H54 (cell line): ENCODE results near the gene LDLRAP1.
A peak's percentile ranks its signal among the peaks of the same experiment; 100 is the strongest.

ENCODE experiments used
- DNase-seq: peaks from one replicate; pipeline ENCODE4 v3.0.0; 2011; ENCODE audit warnings: low spot score, mixed read lengths; ENCODE audit not compliant: insufficient read length
- FAIRE-seq: peaks from 3 replicates; lab custom pipeline; 2011; peaks lifted over from hg19 to GRCh38; lab: Jason Lieb, UNC
- POLR2A ChIP-seq: IDR thresholded peaks from 2 replicates; pipeline ENCODE4 v1.6.1; 2011; ENCODE audit warnings: low read depth, mild to moderate bottlenecking, low read length

Gene LDLRAP1

DNA sequence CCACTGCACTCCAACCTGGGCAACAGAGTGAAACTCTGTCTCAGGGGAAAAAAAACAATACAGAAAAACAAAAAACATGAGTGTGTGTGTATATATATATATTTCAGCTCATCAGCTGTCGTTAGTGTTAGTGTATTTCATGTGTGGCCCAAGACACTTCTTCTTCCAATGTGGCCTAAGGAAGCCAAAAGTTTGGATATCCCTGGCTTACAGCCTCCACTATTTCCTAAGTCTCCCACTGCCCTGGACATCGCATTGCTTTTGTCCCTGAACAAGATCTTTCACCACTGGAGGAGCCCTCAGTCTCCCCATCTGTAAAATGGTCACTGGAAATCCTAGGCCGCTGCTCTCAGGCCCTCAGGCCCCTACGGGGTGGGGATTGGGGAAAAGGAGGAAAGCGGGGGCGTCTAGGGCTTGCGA is 391 bp upstream of the LDLRAP1 start:
- no peak for DNase-seq
- no peak for TF ChIP-seq POLR2A
- FAIRE-seq = no peak

DNA sequence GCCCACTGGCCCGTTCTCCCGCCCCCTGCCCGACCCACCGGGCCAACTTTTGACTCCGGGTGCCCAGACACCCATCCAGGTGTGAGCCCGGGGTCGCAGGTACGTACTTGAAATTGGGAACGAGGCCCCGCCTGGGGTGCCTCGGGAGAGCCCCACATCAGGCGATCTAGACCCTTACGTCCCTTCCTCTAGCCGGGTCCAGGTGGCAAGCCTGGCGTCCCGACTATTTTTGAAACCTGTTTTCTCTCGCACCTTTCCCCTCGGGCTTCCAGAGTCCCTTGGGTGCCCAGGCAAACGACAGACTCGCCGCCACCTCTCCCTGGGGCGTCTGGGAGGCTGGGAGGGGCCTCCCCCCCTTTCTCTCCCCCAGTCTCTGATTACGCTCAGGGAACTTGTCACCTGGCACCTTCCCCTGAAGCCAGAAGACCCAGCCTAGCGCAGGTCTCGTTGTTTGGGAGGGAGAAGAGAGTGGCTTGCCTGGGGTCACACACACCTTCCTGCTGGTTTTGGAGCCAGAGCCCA is 898 bp downstream of the LDLRAP1 start:
- no peak for TF ChIP-seq POLR2A
- DNase-seq = no peak
- FAIRE-seq = no peak

DNA sequence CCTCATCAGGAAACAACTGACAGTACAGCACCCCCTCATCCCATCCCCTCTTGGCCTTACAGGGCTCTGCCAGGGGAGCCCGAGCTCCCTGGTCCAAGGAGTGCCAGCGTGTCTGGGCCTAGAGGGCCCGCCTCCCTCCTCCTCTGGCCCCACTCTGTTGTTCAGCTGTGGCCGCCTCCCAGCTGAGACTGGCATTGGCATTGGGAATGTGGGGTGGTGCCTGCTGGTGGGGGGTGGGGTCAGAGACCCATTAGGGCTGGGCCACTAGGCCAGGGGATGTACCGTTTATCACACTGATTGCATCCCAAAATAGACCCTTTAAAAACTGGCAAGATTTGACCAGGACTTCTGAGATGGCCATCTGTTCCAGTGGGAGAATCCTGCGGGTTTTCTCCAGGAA is 1.4 kb downstream of the LDLRAP1 start:
- TF ChIP-seq POLR2A = no peak
- FAIRE-seq = no peak
- peak; percentile 39 for DNase-seq

DNA sequence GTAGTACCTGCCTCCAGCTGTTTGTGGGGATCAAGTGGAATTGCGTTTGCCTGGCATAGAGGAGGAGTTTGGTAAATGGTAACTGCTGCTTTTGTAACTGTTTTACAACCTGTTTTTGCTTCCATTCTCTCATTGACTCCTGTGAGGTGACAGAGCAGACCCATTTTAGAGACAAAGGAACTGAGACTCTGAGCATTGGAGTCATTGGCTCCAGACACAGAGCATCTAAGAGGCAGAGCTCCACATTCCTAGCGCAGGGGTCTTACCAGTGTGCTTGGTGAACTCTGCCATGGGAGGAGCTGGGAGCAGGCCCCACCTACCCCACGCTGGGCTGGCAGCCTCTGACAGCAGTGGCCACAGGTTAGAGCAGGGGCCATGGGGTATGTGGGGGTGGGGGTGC is 2.4 kb downstream of the LDLRAP1 start:
- FAIRE-seq (no peak), DNase-seq (no peak)
- TF ChIP-seq POLR2A = no peak

DNA sequence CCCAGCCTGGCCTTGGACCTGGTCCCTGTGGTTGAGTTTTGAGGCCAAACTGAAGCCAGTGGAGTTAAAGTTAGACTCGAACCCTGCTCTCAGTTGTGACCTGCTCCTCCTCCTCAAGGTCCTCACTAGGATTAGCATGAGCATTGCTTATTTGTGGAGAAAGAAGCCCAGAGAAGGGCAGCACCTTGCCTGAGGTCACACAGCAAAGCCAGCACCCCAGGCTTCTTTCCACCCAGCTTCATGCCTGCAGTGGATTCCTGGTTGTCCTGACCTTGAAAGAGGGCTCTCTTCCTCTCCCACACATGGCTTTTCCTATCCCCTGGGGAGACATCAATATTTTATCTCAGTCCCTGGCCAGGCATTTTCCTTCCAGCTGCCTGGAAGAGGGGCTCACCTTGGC is 2.8 kb downstream of the LDLRAP1 start:
- FAIRE-seq (no peak), DNase-seq (no peak)
- no peak for TF ChIP-seq POLR2A

DNA sequence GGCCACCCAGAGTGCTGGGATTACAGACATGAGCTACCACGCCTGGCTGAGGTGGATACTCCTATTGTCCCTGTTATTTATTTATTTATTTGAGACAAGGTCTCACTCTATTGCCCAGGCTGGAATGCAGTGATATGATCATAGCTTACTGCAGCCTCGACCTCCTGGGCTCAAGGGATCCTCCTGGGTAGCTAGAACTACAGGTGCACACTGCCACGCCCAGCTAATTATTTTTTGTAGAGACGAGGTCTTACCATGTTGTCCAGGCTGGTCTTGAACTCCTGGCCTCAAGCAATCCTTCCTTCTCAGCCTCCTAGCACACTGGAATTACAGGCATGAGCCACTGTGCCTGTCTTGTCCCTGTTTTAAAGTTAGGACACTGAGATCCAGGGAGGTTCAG is 5.2 kb downstream of the LDLRAP1 start:
- no peak for DNase-seq
- no peak for FAIRE-seq
- no peak for TF ChIP-seq POLR2A

DNA sequence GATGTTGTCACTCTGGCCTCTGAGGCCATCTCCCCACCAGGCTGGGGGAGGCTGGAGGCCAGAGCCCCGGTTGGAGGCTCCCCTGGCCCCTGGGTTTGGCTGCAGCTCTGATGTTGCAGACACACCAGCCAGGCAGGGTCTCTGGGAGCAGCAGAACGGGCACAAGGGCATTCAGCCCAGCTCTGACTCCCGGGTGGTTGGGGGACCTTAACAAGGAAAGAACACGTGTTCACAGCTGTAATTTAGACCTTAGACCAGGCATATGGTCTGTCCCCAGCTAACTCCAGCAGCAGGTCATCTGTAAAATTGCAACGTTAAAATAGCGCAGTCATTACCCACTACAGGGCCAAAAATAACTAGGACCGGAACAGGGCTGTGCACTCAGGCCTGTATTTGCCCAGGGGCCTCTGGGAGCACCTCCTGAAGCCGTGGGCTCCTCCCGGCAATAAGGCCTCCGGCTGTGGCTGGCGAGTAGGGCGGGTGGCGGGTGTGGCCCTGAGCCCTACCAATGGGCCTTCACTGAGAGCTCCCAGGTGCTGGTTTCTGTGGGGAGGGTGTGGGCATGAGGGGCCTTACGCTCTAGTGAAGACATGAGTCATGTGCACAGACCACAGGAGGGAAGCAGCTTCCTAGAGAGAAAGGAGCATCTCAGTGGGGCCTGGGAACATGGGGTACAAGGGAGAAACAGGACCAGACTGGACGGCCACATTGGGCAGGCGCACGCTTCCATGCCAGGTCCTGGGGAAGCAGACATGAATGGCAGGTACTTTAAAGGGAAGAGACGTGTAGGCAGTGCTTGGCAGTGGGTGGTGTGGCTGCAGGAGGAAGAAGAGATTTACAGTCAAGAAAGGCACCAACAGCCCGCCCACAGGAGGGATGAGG is 6.1 kb downstream of the LDLRAP1 start:
- FAIRE-seq (peak; percentile 73), DNase-seq (peak; percentile 79)
- TF ChIP-seq POLR2A = no peak

DNA sequence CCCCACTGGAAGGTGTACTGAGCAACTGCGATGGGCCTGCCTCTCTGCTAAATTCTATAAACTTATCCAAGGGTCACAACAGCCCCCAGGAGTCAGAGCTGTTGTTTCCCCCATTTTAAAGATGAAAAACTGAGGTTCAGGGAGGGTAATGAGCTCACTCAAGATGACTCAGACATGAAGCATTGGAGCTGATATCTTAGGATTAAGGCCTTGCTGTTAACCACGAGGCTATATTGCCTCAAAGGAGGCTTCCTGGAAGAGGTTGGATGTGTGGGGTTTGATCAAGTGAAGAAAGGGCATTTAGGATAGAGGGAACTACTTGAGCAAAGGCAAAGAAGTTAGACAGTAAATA is 6.7 kb downstream of the LDLRAP1 start:
- no peak for FAIRE-seq
- TF ChIP-seq POLR2A = no peak
- DNase-seq = no peak

DNA sequence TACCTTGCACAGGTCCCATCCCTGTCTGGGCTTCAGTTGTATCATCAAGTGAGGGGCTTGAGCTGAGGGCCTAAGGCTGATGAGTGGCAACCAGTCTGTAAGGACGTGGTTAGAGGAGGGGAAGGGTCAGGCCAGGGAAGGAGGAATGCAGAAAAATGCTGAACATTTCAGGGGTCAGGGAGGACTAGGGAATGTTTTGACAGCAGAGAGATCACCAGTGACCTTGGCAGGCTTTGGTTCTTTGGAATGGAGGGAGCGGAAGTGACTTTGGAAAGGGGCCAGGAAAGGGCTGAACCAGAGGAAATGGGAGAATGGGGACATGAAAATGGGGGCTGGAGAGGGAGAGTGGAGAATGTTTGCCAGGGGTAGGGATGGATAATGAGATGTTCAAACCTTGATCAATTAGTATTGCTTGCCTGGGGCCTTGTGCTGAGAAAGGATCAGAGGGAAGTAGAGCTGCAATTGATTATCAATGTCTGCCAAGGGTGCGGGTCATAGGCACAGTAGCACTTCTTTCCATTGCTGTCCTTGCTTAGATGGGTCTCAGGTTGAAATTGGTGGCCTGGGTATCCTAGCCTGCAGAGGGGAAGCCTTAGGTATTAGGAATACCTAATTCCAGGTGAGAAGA is 7.4 kb downstream of the LDLRAP1 start:
- no peak for TF ChIP-seq POLR2A
- FAIRE-seq (no peak), DNase-seq (no peak)

DNA sequence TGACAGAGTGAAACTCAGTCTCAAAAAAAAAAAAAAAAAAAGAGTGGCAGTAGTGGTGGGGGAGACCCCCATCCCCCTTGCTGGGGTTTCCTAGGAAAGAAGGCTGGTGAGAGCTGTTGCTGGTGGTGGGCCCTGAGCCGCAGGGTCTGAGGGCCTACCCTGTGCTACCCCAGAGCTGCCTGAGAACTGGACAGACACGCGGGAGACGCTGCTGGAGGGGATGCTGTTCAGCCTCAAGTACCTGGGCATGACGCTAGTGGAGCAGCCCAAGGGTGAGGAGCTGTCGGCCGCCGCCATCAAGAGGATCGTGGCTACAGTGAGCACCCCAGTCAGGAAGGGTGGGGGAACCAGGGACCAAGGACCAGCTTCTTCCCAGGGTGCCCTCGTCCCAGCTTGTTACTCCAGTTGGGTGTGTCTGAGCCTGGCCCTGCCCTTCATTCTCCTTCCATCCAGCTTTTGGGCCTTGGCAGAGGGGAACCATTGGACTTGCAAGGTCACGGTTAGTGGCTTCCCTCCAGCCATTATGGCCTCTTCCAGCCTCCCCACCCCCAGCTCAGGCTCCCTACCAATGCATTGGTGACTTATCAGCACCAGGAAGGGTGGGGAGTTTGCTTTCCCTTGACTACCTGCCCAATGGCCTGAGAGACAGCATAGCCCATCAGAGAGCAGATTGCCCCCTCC is 10.5 kb downstream of the LDLRAP1 start:
- DNase-seq = no peak
- no peak for FAIRE-seq
- no peak for TF ChIP-seq POLR2A

DNA sequence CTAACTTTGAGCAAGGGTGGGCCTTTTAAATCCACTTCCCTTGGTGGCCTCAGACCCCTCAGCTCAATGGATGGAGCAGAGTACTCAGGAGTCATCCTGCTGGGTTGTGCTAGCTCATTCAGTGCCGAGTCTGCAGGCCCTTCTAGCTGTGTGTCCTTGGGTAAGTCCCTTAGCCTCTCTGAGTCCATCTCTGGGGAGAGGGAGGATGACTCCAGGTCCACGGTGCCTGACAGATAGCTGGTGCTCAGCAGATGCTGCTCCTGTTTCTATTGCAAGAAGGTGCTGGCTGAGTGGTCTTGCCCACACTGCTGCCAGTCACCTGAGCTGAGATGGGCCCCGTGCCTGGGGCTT is 11.0 kb downstream of the LDLRAP1 start:
- FAIRE-seq (no peak), DNase-seq (no peak)
- no peak for TF ChIP-seq POLR2A

DNA sequence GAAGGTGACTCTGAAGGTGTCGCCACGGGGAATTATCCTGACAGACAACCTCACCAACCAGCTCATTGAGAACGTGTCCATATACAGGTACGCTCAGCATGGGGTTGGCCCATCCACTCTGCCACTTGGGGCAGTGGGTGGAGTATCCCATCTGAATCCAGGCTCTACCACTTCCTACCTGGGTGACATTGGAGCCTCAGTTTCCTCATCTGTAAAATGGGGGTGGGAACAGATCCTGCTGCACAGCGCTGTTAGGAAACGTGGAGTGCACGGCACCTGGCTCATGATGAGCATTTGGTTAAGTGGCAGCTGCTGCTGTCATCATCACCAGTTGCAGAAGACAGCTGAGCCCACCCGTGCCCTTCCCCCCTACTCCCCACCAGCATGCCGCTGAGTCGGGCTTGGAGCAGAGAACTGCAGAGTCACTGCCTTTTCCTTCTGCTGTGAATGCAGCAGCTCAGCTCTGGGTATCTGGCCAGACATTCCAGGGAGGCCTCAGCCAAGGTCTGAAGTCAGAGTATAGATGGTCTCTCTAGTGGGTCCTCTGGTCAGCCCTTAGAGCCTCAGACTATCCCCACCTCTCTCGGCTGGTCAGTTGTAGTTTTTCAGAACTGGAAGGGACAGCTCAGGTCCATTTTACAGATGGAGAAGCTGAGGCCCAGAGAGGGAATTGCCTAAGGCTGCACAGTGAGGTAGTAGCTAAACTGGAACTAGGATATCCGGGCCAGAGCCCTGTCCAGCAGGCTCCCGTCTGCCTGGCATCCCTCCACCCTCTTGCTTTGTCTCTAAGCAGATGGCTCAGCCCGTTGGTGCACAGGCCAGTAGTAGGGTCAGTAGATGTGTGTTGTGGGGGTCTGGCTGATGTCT is 11.7 kb downstream of the LDLRAP1 start:
- TF ChIP-seq POLR2A = no peak
- FAIRE-seq (no peak), DNase-seq (no peak)

DNA sequence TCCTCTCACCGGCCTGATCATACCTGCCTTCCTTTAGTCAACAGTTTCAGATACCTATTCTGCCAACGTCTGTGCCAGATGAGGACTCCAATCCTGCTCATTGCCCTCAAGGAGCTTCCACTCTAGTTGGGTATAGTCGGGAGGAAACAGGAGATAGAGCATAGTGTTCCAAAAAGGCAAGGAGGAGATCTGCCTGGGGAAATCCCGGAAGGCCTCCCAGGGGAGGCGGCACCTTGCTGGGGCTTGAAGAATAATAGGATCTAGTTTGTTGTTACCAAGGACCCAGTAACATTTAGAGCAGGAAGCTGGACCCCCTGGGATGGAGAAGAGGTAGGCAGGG is 12.3 kb downstream of the LDLRAP1 start:
- TF ChIP-seq POLR2A = no peak
- no peak for DNase-seq
- no peak for FAIRE-seq
